ENCODE data around the gene PPFIA2.

DNA sequence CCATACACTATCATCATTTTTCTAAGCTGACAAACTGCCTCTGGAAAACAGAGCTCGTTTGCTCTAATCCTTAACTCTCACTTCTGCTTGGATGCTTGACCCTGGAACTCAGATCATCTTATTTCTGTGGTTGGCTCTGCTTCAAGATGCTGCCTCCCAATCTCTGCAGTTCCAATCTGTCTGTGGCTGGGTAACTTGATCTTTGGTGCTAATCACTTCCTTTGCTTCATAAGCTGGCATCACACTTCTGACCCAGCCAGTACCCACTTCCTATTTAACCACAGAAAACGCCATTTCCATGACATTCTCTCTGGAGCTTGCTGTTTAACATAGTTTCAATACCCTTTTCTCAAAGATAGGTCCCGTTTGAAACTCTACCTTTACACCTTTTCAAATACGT lies 427.1 kb downstream of the PPFIA2 start:
- no peak for TF ChIP-seq EZH2 (IDR thresholded peaks at IDR 0.05; ENCODE audit: borderline replicate concordance, insufficient read depth, low read length, poor library complexity, severe bottlenecking)
- no peak for TF ChIP-seq CTCF (IDR thresholded peaks at IDR 0.05; ENCODE audit: poor library complexity, severe bottlenecking)
- TF ChIP-seq RAD21 (conservative IDR thresholded peaks at IDR 0.05): no peak
- no peak for TF ChIP-seq TAF1 (IDR thresholded peaks at IDR 0.05; ENCODE audit: low read depth)
- TF ChIP-seq REST (IDR thresholded peaks at IDR 0.05; ENCODE audit: borderline replicate concordance): no peak

Data from neural cell (in vitro differentiated cells).